Measurements from ENCODE around the gene DYNC1H1.
"Not testable (repeated sequence)": the region's sequence is repeated elsewhere in the genome, so short reads cannot be mapped to it uniquely, and the experiment has no call there.

The DYNC1H1 gene

GRCh38 chr14:101963656-101964296 lies 597 bp upstream of the DYNC1H1 start:
- no peak for DNase-seq (ENCODE audit: low read depth in 2 of 2)

DNA sequence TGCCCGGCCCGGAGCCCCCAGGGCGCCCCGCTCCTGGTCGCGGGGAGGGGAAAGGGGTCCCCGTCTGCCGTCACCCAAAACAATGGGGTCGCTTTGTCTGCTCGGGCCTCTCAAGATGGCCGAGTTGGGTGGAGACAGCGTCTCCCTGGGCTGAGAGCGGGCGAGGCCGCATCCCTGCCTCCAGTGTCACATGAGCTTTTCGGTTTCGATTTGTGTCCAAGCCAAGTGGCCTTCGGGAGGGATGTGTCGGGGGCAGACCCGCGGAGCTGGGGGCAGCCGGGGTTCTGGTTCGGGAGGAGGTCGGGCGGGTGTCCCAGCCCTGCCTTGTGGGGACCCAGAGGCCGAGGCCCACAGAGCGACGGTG lies 790 bp downstream of the DYNC1H1 start:
- DNase-seq (ENCODE audit: low read depth in 2 of 2): peak in 1 of 2 donors; percentile 31

- no peak for DNase-seq (ENCODE audit: low read depth in 2 of 2)
Observed at GRCh38 chr14:101965770-101966722, 1.7 kb downstream of the DYNC1H1 start.

DNA sequence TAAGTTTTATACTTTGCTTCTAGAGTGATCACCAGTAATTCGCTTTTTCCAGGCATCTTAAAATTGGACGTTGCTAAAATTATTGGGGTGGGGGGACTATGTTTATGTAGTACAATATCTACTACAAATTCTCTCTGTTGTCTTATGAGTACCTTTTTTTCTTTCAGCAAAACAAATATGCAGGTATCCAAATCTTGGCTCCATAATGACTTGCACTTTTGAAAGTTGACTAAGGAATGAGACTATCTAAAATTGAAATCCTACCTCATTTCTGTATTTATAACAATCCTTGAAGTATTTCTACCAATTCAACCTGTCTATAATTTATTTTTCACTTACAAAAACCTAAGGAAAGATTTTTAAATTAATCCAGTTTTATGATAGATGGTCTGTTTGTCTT lies 2.4 kb downstream of the DYNC1H1 start:
- DNase-seq (ENCODE audit: low read depth in 2 of 2): no peak

- no peak for DNase-seq (ENCODE audit: low read depth in 2 of 2)
Observed at GRCh38 chr14:101968186-101968585, 3.8 kb downstream of the DYNC1H1 start.

- no peak for DNase-seq (ENCODE audit: low read depth in 2 of 2)
Observed at GRCh38 chr14:101969481-101969880, 5.1 kb downstream of the DYNC1H1 start.

GRCh38 chr14:101970830-101971400 lies 6.5 kb downstream of the DYNC1H1 start:
- DNase-seq (ENCODE audit: low read depth in 2 of 2): no peak

- DNase-seq (ENCODE audit: low read depth in 2 of 2): not testable (repeated sequence)
Observed at GRCh38 chr14:101971458-101971857, 7.1 kb downstream of the DYNC1H1 start.

GRCh38 chr14:101972126-101972866 lies 7.9 kb downstream of the DYNC1H1 start:
- no peak for DNase-seq (ENCODE audit: low read depth in 2 of 2)

DNA sequence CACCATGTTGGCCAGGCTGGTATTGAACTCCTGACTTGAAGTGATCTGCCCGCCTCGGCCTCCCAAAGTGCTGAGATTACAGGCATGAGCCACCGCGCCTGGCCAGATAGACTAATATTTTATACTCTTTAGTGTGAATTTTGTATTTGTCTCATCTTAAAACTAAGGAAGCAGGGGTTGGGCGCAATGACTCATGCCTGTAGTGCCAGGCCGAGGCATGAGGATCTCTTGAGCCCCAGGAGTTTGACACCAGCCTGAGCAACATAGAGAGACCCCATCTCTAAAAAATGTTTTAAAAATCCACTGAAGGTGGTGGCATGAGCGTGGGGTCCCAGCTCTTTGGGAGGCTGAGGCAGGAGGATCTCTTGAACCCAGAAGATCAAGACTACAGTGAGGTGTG lies 9.0 kb downstream of the DYNC1H1 start:
- no peak for DNase-seq (ENCODE audit: low read depth in 2 of 2)

- no peak for DNase-seq (ENCODE audit: low read depth in 2 of 2)
Observed at GRCh38 chr14:101975231-101975630, 10.9 kb downstream of the DYNC1H1 start.

GRCh38 chr14:101977311-101978071 lies 13.1 kb downstream of the DYNC1H1 start:
- no peak for DNase-seq (ENCODE audit: low read depth in 2 of 2)

GRCh38 chr14:101979666-101980065 lies 15.3 kb downstream of the DYNC1H1 start:
- DNase-seq (ENCODE audit: low read depth in 2 of 2): no peak

GRCh38 chr14:101980251-101980650 lies 15.9 kb downstream of the DYNC1H1 start:
- no peak for DNase-seq (ENCODE audit: low read depth in 2 of 2)

DNA sequence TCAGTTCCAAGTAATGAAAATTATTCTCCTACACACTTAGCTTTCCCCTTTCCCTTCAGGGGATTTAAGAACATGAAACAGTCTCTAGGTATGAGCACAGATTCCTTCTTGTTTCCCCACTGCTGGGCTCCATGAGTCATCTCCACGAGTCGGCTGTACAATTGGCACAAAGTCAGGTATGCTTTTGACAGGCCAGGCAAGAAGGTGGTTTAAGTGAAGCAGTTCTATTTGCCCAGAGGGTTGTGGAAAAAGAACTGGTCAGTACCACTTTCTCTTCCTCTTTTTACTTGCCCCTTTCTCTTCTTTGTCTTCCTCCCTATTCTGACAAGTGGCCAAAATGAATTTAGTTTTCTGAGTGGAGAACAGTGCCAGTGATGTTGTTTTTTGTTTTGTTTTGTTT lies 16.3 kb downstream of the DYNC1H1 start:
- no peak for DNase-seq (ENCODE audit: low read depth in 2 of 2)

DNA sequence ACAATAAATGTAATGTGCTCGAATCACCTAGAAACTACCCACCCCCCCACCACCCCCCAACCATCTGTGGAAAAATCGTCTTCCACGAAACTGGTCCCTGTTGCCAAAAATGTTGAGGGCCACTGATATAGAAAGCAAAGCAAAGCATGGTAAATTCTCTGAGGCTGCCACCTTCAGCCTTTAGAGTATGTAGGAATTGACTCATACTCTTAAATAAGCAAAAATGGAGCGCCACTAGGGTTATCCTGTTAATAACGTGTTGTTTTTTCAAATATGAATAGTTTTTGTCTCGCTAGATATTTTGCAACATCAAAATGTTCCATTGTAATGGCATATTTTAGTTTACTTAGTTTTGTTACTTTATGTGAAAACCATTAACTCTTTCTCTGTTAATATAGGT lies 18.2 kb downstream of the DYNC1H1 start:
- DNase-seq (ENCODE audit: low read depth in 2 of 2): no peak

GRCh38 chr14:101984831-101985230 lies 20.5 kb downstream of the DYNC1H1 start:
- DNase-seq (ENCODE audit: low read depth in 2 of 2): not testable (repeated sequence)

DNA sequence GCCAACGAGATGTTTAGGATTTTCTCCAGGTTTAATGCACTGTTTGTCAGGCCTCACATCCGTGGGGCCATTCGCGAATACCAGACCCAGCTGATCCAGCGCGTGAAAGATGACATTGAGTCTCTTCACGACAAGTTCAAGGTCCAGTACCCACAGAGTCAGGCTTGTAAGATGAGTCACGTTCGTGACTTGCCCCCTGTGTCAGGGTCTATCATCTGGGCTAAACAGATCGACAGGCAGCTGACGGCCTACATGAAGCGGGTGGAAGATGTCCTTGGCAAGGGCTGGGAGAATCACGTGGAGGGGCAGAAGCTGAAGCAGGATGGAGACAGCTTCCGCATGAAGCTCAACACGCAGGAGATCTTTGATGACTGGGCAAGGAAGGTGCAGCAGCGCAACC lies 21.6 kb downstream of the DYNC1H1 start:
- no peak for DNase-seq (ENCODE audit: low read depth in 2 of 2)

- DNase-seq (ENCODE audit: low read depth in 2 of 2): no peak
Observed at GRCh38 chr14:101986953-101987352, 22.6 kb downstream of the DYNC1H1 start.

GRCh38 chr14:101988377-101988776 lies 24.0 kb downstream of the DYNC1H1 start:
- no peak for DNase-seq (ENCODE audit: low read depth in 2 of 2)

DNA sequence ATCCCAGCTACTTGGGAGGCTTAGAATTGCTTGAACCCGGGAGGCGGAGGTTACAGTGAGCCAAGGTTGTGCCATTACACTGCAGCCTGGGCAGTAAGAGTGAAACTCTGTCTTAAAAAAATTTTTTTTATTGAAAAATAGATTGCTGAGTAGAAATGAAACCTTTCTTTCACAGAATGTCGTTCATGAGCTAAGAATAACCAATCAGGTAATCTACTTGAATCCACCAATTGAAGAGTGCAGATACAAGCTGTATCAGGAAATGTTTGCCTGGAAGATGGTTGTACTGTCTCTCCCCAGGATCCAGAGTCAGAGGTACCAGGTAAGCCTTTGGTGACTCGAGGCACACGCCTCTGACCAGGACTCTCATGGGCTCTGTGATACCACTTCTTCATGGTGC lies 27.0 kb downstream of the DYNC1H1 start:
- DNase-seq (ENCODE audit: low read depth in 2 of 2): no peak
